DLD1 (cell line): ENCODE results near the gene CUX1.
"Not testable (repeated sequence)": the region's sequence is repeated elsewhere in the genome, so short reads cannot be mapped to it uniquely, and the experiment has no call there.

ENCODE experiments used
- in situ Hi-C: cut with HindIII; loops from 2 replicates; pipeline ENCODE4 v1.10.0; 2017; ENCODE audit warnings: low sequenced_read_pairs

CUX1 gene

GRCh38 chr7:101998906-101999240 is 181.4 kb downstream of the CUX1 start:
- in situ Hi-C loops: no loop called here

DNA sequence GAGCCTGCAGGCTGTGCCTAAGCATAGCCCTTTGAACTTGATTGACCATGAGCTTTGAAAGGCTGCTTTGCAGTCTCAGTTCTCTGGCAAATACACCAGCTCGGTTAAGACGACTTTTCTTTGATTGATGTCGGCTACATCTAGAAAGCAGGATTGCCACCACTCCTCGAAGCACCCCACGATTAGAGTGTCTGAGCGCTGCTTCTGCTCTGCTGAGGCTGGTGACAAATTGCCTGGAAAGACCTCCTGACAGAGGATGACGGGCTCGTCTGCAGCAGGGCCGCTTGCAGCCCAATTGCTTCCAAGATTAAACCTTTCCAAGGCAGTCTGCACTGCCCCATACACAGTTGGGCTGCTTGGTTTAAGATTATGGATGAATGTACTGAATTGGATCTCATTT is 182.0 kb downstream of the CUX1 start:
- in situ Hi-C loops: no loop called here

DNA sequence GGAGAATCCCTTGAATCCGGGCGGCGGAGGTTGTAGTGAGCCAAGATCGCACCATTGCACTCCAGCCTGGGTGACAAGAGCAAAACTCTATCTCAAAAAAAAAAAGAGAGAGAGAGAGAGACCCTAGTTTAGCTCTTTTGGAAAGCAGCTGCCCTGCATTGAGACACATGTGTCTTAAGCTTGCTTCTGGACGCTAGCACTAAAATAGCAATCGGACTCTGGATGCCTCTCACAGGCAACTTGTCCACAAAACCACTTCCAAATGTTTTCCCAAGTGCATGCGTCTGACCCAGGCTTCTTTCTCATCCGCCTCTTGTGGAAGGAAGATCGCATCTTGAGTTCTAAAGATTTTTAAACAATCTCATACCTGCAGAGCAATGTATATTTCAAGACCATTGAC is 182.7 kb downstream of the CUX1 start:
- in situ Hi-C loops: no loop called here

GRCh38 chr7:102004229-102004628 is 186.8 kb downstream of the CUX1 start:
- in situ Hi-C loops: no loop called here

GRCh38 chr7:102004848-102005247 is 187.4 kb downstream of the CUX1 start:
- in situ Hi-C loops: no loop called here

GRCh38 chr7:102005933-102006480 is 188.6 kb downstream of the CUX1 start:
- in situ Hi-C loops: no loop called here

DNA sequence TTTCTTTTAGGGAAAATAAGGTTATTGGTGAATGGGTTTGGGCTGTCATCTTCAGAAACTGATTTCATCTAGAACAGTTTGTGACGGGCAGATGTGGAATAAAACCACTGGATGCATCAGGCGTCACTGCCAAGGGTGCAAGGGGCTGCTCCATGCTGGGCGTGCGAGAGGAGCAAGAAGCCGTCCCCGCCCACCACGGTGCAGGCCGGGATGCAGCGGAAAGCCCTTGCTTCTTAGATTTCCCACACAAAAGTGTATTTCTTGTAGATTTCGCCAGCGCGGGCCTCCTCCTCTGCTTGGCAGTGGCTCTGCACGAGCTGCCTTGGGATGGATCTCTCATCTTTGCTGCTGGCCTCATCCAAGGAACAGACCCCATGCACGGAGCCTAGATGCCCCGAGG is 189.3 kb downstream of the CUX1 start:
- in situ Hi-C loops: no loop called here

GRCh38 chr7:102008535-102009262 is 191.3 kb downstream of the CUX1 start:
- in situ Hi-C loops: no loop called here

DNA sequence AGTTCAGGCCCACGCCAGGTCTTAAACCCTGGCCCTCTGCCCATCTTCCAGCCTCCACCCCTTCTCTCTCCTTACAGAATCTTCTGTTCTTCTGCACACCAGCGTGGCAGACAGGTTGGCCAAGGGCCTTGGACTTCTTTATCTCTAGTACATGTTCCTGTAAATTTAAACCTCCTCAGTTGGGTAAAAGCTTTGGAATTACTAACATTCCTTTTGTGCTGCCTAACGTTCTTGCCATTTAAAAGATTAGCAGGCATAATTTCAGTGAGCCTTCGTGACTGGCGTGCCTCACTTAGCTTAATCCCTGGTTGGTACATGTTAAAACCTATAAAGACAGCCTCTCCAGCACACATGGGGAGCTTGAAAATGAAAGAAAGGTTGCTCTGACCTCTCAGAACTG is 192.2 kb downstream of the CUX1 start:
- in situ Hi-C loops: no loop called here

GRCh38 chr7:102012112-102012830 is 194.8 kb downstream of the CUX1 start:
- in situ Hi-C loops: not testable (repeated sequence)

GRCh38 chr7:102012941-102013461 is 195.6 kb downstream of the CUX1 start:
- in situ Hi-C loops: no loop called here

GRCh38 chr7:102018876-102019275 is 201.4 kb downstream of the CUX1 start:
- in situ Hi-C loops: no loop called here

DNA sequence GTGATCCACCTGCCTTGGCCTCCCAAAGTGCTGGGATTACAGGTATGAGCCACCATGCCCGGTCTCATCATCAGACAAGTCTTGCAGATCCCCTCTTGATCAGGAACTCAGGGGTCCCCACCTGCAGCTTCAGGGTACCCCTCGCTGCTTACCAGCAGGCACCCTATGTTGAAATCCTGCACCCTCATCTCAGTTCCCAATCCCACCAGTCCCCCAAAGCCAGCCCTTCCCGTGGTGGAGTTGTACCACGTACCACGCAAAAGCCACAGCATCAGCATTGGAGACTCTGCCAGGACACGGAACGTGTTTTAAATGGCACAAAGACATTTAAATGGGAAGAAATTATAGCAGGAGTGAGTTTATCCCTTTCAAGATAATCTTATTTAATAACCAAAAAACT is 202.0 kb downstream of the CUX1 start:
- in situ Hi-C loops: no loop called here

DNA sequence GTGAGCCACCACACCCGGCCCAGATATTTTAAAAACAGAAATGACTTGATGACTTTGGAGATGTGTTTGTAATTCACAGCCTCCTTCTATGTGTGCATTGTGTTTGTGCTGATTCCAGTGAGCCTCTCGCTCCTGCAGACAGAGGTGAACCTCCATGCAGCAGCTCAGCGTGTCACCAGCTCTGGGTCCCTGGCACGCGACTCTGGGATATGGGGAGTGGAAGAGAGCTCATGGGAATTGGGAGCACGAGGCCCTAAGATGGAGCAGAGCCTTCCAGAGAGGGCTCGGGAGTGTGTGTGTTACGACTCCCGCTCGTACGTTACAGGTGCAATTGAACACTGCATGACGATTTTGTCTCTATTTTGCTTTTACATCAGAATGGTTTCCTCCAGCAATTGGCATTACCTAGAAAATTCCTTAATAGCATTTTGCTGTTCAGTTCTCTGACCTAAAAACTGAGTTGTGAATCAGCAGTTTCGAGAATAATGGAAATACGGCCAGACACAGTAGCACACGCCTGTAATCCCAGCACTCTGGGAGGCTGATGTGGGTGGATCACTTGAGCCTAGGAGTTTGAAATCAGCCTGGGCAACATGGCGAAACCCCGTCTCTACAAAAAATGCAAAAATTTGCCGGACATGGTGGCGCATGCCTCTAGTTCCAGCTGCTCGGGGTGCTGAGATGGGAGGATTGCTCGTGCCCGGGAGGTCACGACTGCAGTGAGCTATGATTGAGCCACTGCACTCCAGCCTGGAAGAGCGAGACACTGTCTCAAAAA is 204.6 kb downstream of the CUX1 start:
- in situ Hi-C loops: no loop called here

- in situ Hi-C loops: no loop called here
These were observed 206.8 kb downstream of the CUX1 start for GRCh38 chr7:102024005-102024768.

DNA sequence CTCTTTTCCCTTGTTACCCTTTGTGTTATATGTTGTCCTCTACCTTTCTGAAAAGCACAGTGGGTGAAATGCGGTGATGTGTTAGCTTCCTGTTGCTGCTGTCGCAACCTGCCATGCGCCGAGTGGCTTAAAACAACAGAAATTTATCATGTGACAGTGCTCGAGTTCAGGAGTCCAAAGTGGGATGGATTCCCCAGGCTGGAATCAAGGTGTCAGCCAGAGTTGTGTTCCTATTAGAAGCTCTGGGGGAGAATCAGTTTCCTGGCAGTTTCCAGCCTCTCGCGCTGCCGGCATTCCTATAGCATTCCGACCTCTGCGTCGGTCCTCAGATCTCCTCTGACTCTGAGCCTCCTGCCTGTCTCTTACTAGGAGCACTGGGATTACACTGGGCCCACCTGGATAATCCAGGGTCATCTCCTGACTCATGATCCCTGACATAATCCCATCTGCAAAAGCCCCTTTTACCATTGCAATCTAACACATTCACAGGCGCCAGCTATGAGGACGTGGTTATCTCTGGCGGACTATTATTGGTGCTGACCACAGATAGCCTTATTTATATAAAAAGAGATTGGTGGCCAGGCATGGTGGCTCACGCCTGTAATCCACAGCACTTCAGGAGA is 207.5 kb downstream of the CUX1 start:
- in situ Hi-C loops: no loop called here

GRCh38 chr7:102025777-102026176 is 208.4 kb downstream of the CUX1 start:
- in situ Hi-C loops: not testable (repeated sequence)

GRCh38 chr7:102028206-102028826 is 210.9 kb downstream of the CUX1 start:
- in situ Hi-C loops: no loop called here

- in situ Hi-C loops: no loop called here
These were observed 212.2 kb downstream of the CUX1 start for GRCh38 chr7:102029616-102030015.

GRCh38 chr7:102030696-102031095 is 213.3 kb downstream of the CUX1 start:
- in situ Hi-C loops: no loop called here
